Activated naive CD4-positive, alpha-beta T cell treated with anti-CD3 and anti-CD28 coated beads for 36 hours (primary cell): Measurements from ENCODE around the gene AP2A2. TPM values are rescaled to one million over a fixed set of nuclear protein-coding genes. Genes with fewer than 3 reads are reported as not detected.
"Not testable (repeated sequence)": the region's sequence is repeated elsewhere in the genome, so short reads cannot be mapped to it uniquely, and the experiment has no call there.

ENCODE experiments used
- CTCF ChIA-PET: fragments of 350-600 bp; sonication (Branson Sonifier 250); formaldehyde crosslinking; loops from one replicate; lab custom pipeline; 2021; ENCODE audit warnings: antibody characterized with exemption; lab: Charles Lee
- DNase-seq: peaks from one replicate; pipeline ENCODE4 v3.0.0-alpha.2; 2020
- H3K27ac Mint-ChIP-seq: one replicate; pipeline ENCODE4 v1.8.0; 2021; ENCODE audit warnings: mild to moderate bottlenecking, mixed read lengths
- H3K27me3 Mint-ChIP-seq: one replicate; pipeline ENCODE4 v1.8.0; 2021; ENCODE audit warnings: low read depth, mixed read lengths
- H3K36me3 Mint-ChIP-seq: one replicate; pipeline ENCODE4 v1.8.0; 2021; ENCODE audit warnings: low read depth, mixed read lengths
- H3K4me1 Mint-ChIP-seq: one replicate; pipeline ENCODE4 v1.8.0; 2021; ENCODE audit warnings: low read depth, mixed read lengths
- H3K4me3 Mint-ChIP-seq: one replicate; pipeline ENCODE4 v1.8.0; 2021; ENCODE audit warnings: mild to moderate bottlenecking, moderate library complexity, mixed read lengths
- H3K9me3 Mint-ChIP-seq: one replicate; pipeline ENCODE4 v1.8.0; 2021; ENCODE audit warnings: mixed read lengths
- intact Hi-C: fragments of 100-400 bp; cut with micrococcal nuclease; formaldehyde crosslinking; loops from one replicate; pipeline ENCODE4 v1.15.1; 2023
- total RNA-seq, 2 experiments: library from RNA; stranded (reverse); gene quantifications; one replicate each; pipeline ENCODE4 v1.2.3, GENCODE V29; 2021

AP2A2 gene
- total RNA-seq, 2 experiments from 2014 or later, result 34.6 to 36.6 TPM

GRCh38 chr11:1012291-1012690 is 86.6 kb downstream of the AP2A2 start:
- CTCF ChIA-PET, result no interaction called here
- H3K4me1 Mint-ChIP-seq, result peaks cover 8% of the 10 kb centered on the region
- intact Hi-C loops, result no loop called here
- H3K9me3 Mint-ChIP-seq, result no peaks in the 10 kb centered on the region
- DNase-seq, result no peak
- no peak overlapping the region for H3K4me3 Mint-ChIP-seq
- peaks cover 11% of the 10 kb centered on the region for H3K36me3 Mint-ChIP-seq
- no peak overlapping the region for H3K27ac Mint-ChIP-seq
- H3K27me3 Mint-ChIP-seq, result no peaks in the 10 kb centered on the region

GRCh38 chr11:1012740-1013630 is 87.3 kb downstream of the AP2A2 start:
- no peak for DNase-seq
- Mint-ChIP-seq H3K4me1 (peaks cover 13% of the 10 kb centered on the region), H3K27ac (no peak overlapping the region), H3K36me3 (peaks cover 11% of the 10 kb centered on the region), H3K9me3 (no peaks in the 10 kb centered on the region), H3K27me3 (no peaks in the 10 kb centered on the region), H3K4me3 (no peak overlapping the region)
- CTCF ChIA-PET, result no interaction called here
- intact Hi-C loops, result no loop called here

- Mint-ChIP-seq H3K9me3 (no peaks in the 10 kb centered on the region), H3K36me3 (peaks cover 11% of the 10 kb centered on the region), H3K4me3 (no peak overlapping the region), H3K4me1 (peaks cover 15% of the 10 kb centered on the region), H3K27ac (no peak overlapping the region), H3K27me3 (no peaks in the 10 kb centered on the region)
- CTCF ChIA-PET, result interaction anchor here (0.5 kb wide), 1 partner anchor 118 kb away, joined by 3 read pairs; no protein-coding TSS in a partner anchor
- no peak for DNase-seq
- intact Hi-C loops, result no loop called here
Measured at GRCh38 chr11:1013631-1013935, 87.9 kb downstream of the AP2A2 start.

- intact Hi-C loops, result no loop called here
- no peak overlapping the region for H3K4me3 Mint-ChIP-seq
- no peaks in the 10 kb centered on the region for H3K9me3 Mint-ChIP-seq
- H3K27ac Mint-ChIP-seq, result no peak overlapping the region
- DNase-seq, result no peak
- H3K27me3 Mint-ChIP-seq, result no peaks in the 10 kb centered on the region
- H3K4me1 Mint-ChIP-seq, result peaks cover 15% of the 10 kb centered on the region
- peaks cover 11% of the 10 kb centered on the region for H3K36me3 Mint-ChIP-seq
- CTCF ChIA-PET, result no interaction called here
Measured at GRCh38 chr11:1014276-1014675, 88.6 kb downstream of the AP2A2 start.

GRCh38 chr11:1015064-1015463 is 89.4 kb downstream of the AP2A2 start:
- intact Hi-C loops, result no loop called here
- Mint-ChIP-seq H3K27me3 (no peaks in the 10 kb centered on the region), H3K4me3 (no peak overlapping the region), H3K4me1 (peaks cover 15% of the 10 kb centered on the region), H3K36me3 (peaks cover 7% of the 10 kb centered on the region), H3K27ac (no peak overlapping the region), H3K9me3 (no peaks in the 10 kb centered on the region)
- no peak for DNase-seq
- CTCF ChIA-PET, result no interaction called here

- no peak overlapping the region for H3K4me3 Mint-ChIP-seq
- no peaks in the 10 kb centered on the region for H3K9me3 Mint-ChIP-seq
- no peaks in the 10 kb centered on the region for H3K27me3 Mint-ChIP-seq
- no peak for DNase-seq
- H3K4me1 Mint-ChIP-seq, result peaks cover 15% of the 10 kb centered on the region
- H3K36me3 Mint-ChIP-seq, result no peaks in the 10 kb centered on the region
- no peak overlapping the region for H3K27ac Mint-ChIP-seq
- CTCF ChIA-PET, result no interaction called here
- intact Hi-C loops, result no loop called here
Measured at GRCh38 chr11:1015826-1016545, 90.3 kb downstream of the AP2A2 start.

- H3K4me3 Mint-ChIP-seq, H3K36me3 Mint-ChIP-seq, DNase-seq, CTCF ChIA-PET, H3K27me3 Mint-ChIP-seq, H3K9me3 Mint-ChIP-seq, intact Hi-C loops, H3K27ac Mint-ChIP-seq: not testable (repeated sequence)
- peaks cover 15% of the 10 kb centered on the region for H3K4me1 Mint-ChIP-seq
Measured at GRCh38 chr11:1016610-1017126, 91.0 kb downstream of the AP2A2 start.

GRCh38 chr11:1017269-1018005 is 91.8 kb downstream of the AP2A2 start:
- intact Hi-C loops, result no loop called here
- Mint-ChIP-seq H3K27ac (no peak overlapping the region), H3K9me3 (no peaks in the 10 kb centered on the region), H3K4me1 (peaks cover 15% of the 10 kb centered on the region), H3K4me3 (no peak overlapping the region), H3K36me3 (no peaks in the 10 kb centered on the region), H3K27me3 (no peaks in the 10 kb centered on the region)
- DNase-seq, result no peak
- CTCF ChIA-PET, result interaction anchor here (1.0 kb wide), 1 partner anchor 41 kb away, joined by 3 read pairs; no protein-coding TSS in a partner anchor

- intact Hi-C loops, result no loop called here
- H3K27ac Mint-ChIP-seq, result no peak overlapping the region
- no peaks in the 10 kb centered on the region for H3K9me3 Mint-ChIP-seq
Measured at GRCh38 chr11:1018091-1018490, 92.4 kb downstream of the AP2A2 start.

GRCh38 chr11:1019321-1019910 is 93.7 kb downstream of the AP2A2 start:
- Mint-ChIP-seq H3K4me3 (no peak overlapping the region), H3K27ac (no peak overlapping the region), H3K9me3 (no peaks in the 10 kb centered on the region), H3K36me3 (no peaks in the 10 kb centered on the region), H3K27me3 (no peaks in the 10 kb centered on the region), H3K4me1 (peaks cover 15% of the 10 kb centered on the region)
- intact Hi-C loops, result no loop called here
- CTCF ChIA-PET, result no interaction called here
- no peak for DNase-seq

More at GRCh38 chr11:1018091-1018490, 92.4 kb downstream of the AP2A2 start:
- Mint-ChIP-seq H3K4me1 (peaks cover 15% of the 10 kb centered on the region), H3K27me3 (no peaks in the 10 kb centered on the region), H3K36me3 (no peaks in the 10 kb centered on the region), H3K4me3 (no peak overlapping the region)
- CTCF ChIA-PET, result interaction anchor here (1.0 kb wide), 1 partner anchor 42 kb away, joined by 3 read pairs; no protein-coding TSS in a partner anchor
- no peak for DNase-seq

- Mint-ChIP-seq H3K4me1 (peaks cover 15% of the 10 kb centered on the region), H3K27ac (no peak overlapping the region), H3K4me3 (no peak overlapping the region), H3K9me3 (no peaks in the 10 kb centered on the region), H3K36me3 (no peaks in the 10 kb centered on the region), H3K27me3 (no peaks in the 10 kb centered on the region)
- intact Hi-C loops, result no loop called here
- CTCF ChIA-PET, result no interaction called here
- DNase-seq, result no peak
Measured at GRCh38 chr11:1020211-1020905, 94.7 kb downstream of the AP2A2 start.
